ENCODE measurements around the gene PFDN6.

The PFDN6 gene

DNA sequence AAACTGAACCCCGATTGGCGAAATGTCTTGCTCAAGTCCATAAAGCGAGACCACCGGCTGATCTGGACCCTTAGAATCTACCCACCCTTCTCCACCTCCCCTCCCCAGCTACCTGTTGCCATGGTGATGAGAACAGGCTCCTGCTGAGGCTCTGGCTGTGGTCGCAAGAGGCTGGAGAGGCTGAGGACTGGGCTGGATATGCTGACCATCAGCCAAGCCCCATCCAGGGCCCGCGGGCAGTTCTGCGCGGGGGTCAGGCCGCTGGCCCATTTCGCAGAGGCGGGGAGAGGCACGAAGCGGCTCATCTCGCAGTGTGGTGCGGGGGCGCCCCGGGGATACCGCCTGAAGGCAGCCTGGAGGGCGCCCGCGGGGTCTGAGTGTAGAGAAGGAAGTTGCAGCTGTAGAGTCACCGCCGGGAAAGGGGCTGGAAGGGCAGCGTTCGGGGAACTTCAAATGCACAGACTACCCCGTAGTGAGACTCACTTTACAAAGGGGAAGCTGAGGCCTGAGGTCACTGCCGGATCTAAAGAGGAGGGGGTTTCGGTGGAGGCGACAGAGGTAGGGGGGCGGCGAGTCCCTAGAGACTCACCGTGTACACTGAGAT, 23.8 kb downstream of the PFDN6 start:
- Histone ChIP-seq H3K9me3 (ENCODE audit: insufficient read depth, low read length) (no peaks in the 10 kb centered on the region), H3K4me3 (ENCODE audit: insufficient read length, low read depth) (peak overlapping the region; percentile 68), H3K9ac (ENCODE audit: insufficient read length, low read depth) (peak overlapping the region; percentile 89), H3K27me3 (ENCODE audit: insufficient read depth, insufficient read length) (no peaks in the 10 kb centered on the region), H3K36me3 (ENCODE audit: insufficient read depth, insufficient read length, low read length) (peaks cover 19% of the 10 kb centered on the region), H3K4me1 (ENCODE audit: insufficient read depth, insufficient read length) (peaks cover 7% of the 10 kb centered on the region)
- TF ChIP-seq ZNF274 (IDR thresholded peaks at IDR 0.05; ENCODE audit: low read depth, low read length) (no peak), SUZ12 (IDR thresholded peaks at IDR 0.05; ENCODE audit: extremely low read depth, insufficient read depth, insufficient read length) (no peak), YY1 (IDR thresholded peaks at IDR 0.05; ENCODE audit: insufficient read depth, insufficient read length) (no peak)
- DNase-seq (ENCODE audit: low read depth, low spot score): no peak

GRCh38 chr6:33313709-33314514, 24.5 kb downstream of the PFDN6 start, which contains the start of gene TAPBP:
TSS of gene TAPBP (minus strand) at chr6:33314078. CDS start at chr6:33314041, 37 bp downstream.
- H3K4me1 ChIP-seq (ENCODE audit: insufficient read depth, insufficient read length): peaks cover 7% of the 10 kb centered on the region
- H3K27me3 ChIP-seq (ENCODE audit: insufficient read depth, insufficient read length): no peaks in the 10 kb centered on the region
- peak within 1 kb of the TSS; percentile 68 for H3K4me3 ChIP-seq (ENCODE audit: insufficient read length, low read depth)
- H3K36me3 ChIP-seq (ENCODE audit: insufficient read depth, insufficient read length, low read length): peaks cover 21% of the 10 kb centered on the region
- TF ChIP-seq SUZ12 (IDR thresholded peaks at IDR 0.05; ENCODE audit: extremely low read depth, insufficient read depth, insufficient read length): no peak
- no peak for TF ChIP-seq ZNF274 (IDR thresholded peaks at IDR 0.05; ENCODE audit: low read depth, low read length)
- no peak for TF ChIP-seq YY1 (IDR thresholded peaks at IDR 0.05; ENCODE audit: insufficient read depth, insufficient read length)
- DNase-seq (ENCODE audit: low read depth, low spot score): no peak
- H3K9ac ChIP-seq (ENCODE audit: insufficient read length, low read depth): peak within 1 kb of the TSS; percentile 89
- H3K9me3 ChIP-seq (ENCODE audit: insufficient read depth, low read length): no peaks in the 10 kb centered on the region

GRCh38 chr6:33314515-33314942, 25.1 kb downstream of the PFDN6 start:
- no peaks in the 10 kb centered on the region for H3K27me3 ChIP-seq (ENCODE audit: insufficient read depth, insufficient read length)
- peak overlapping the region; percentile 18 for H3K4me3 ChIP-seq (ENCODE audit: insufficient read length, low read depth)
- peaks cover 9% of the 10 kb centered on the region for H3K4me1 ChIP-seq (ENCODE audit: insufficient read depth, insufficient read length)
- DNase-seq (ENCODE audit: low read depth, low spot score): no peak
- TF ChIP-seq SUZ12 (IDR thresholded peaks at IDR 0.05; ENCODE audit: extremely low read depth, insufficient read depth, insufficient read length) (no peak), ZNF274 (IDR thresholded peaks at IDR 0.05; ENCODE audit: low read depth, low read length) (no peak), YY1 (IDR thresholded peaks at IDR 0.05; ENCODE audit: insufficient read depth, insufficient read length) (no peak)
- peaks cover 28% of the 10 kb centered on the region for H3K36me3 ChIP-seq (ENCODE audit: insufficient read depth, insufficient read length, low read length)
- no peaks in the 10 kb centered on the region for H3K9me3 ChIP-seq (ENCODE audit: insufficient read depth, low read length)
- no peak overlapping the region for H3K9ac ChIP-seq (ENCODE audit: insufficient read length, low read depth)

GRCh38 chr6:33314943-33315792, 25.8 kb downstream of the PFDN6 start:
- Histone ChIP-seq H3K9ac (ENCODE audit: insufficient read length, low read depth) (no peak overlapping the region), H3K36me3 (ENCODE audit: insufficient read depth, insufficient read length, low read length) (peaks cover 34% of the 10 kb centered on the region), H3K4me1 (ENCODE audit: insufficient read depth, insufficient read length) (peaks cover 13% of the 10 kb centered on the region), H3K9me3 (ENCODE audit: insufficient read depth, low read length) (no peaks in the 10 kb centered on the region), H3K27me3 (ENCODE audit: insufficient read depth, insufficient read length) (no peaks in the 10 kb centered on the region), H3K4me3 (ENCODE audit: insufficient read length, low read depth) (no peak overlapping the region)
- TF ChIP-seq YY1 (IDR thresholded peaks at IDR 0.05; ENCODE audit: insufficient read depth, insufficient read length) (no peak), SUZ12 (IDR thresholded peaks at IDR 0.05; ENCODE audit: extremely low read depth, insufficient read depth, insufficient read length) (no peak), ZNF274 (IDR thresholded peaks at IDR 0.05; ENCODE audit: low read depth, low read length) (no peak)
- no peak for DNase-seq (ENCODE audit: low read depth, low spot score)

- TF ChIP-seq YY1 (IDR thresholded peaks at IDR 0.05; ENCODE audit: insufficient read depth, insufficient read length) (no peak), ZNF274 (IDR thresholded peaks at IDR 0.05; ENCODE audit: low read depth, low read length) (no peak), SUZ12 (IDR thresholded peaks at IDR 0.05; ENCODE audit: extremely low read depth, insufficient read depth, insufficient read length) (no peak)
- Histone ChIP-seq H3K36me3 (ENCODE audit: insufficient read depth, insufficient read length, low read length) (peaks cover 42% of the 10 kb centered on the region), H3K4me3 (ENCODE audit: insufficient read length, low read depth) (no peak overlapping the region), H3K4me1 (ENCODE audit: insufficient read depth, insufficient read length) (peaks cover 14% of the 10 kb centered on the region), H3K9me3 (ENCODE audit: insufficient read depth, low read length) (no peaks in the 10 kb centered on the region), H3K9ac (ENCODE audit: insufficient read length, low read depth) (no peak overlapping the region), H3K27me3 (ENCODE audit: insufficient read depth, insufficient read length) (no peaks in the 10 kb centered on the region)
- no peak for DNase-seq (ENCODE audit: low read depth, low spot score)
These were observed 26.6 kb downstream of the PFDN6 start for GRCh38 chr6:33315793-33316602.

DNA sequence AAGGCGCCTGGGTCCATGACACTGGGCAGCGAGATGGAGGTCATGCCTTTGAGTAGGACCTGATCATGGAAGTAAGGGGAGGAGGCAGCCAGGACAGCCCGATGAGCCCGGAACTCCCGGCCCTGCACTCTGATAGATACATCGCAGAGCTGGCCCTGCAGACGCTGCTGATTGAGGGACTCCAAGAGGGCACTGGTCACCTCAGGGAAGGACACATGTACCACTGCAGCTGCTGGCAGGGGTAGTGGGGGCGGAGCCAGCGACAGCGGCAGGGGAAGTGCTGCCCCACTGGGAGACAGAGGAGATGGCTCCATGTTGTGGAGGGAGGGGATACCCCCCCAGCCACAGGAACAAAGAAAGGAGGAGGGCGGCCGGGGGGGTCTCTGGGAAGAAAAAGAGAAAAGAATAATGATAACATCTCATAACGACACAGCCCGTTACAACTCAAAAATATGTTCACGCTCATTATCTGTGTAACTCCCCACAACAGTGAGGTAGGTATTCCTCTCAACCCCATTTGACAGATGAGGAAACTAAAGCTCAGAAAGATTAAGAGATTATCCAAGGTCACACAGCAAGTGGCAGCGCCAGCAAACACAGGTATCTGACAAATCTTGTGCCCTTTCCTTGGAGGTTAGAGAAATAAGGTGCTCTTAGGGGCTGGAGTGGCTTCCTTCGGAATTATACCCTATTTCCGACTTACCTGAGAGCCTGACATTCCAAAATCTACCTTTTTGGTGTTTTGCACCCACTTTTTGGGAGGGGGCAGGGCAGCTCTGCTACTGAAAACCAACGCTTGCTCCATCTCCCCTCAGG, 27.4 kb downstream of the PFDN6 start:
- Histone ChIP-seq H3K9ac (ENCODE audit: insufficient read length, low read depth) (no peak overlapping the region), H3K4me3 (ENCODE audit: insufficient read length, low read depth) (peak overlapping the region; percentile 25), H3K9me3 (ENCODE audit: insufficient read depth, low read length) (no peaks in the 10 kb centered on the region), H3K4me1 (ENCODE audit: insufficient read depth, insufficient read length) (peaks cover 14% of the 10 kb centered on the region), H3K36me3 (ENCODE audit: insufficient read depth, insufficient read length, low read length) (peaks cover 49% of the 10 kb centered on the region), H3K27me3 (ENCODE audit: insufficient read depth, insufficient read length) (no peaks in the 10 kb centered on the region)
- TF ChIP-seq YY1 (IDR thresholded peaks at IDR 0.05; ENCODE audit: insufficient read depth, insufficient read length) (no peak), SUZ12 (IDR thresholded peaks at IDR 0.05; ENCODE audit: extremely low read depth, insufficient read depth, insufficient read length) (no peak), ZNF274 (IDR thresholded peaks at IDR 0.05; ENCODE audit: low read depth, low read length) (no peak)
- no peak for DNase-seq (ENCODE audit: low read depth, low spot score)
